B cell (primary cell): ENCODE data around the gene SLC47A2. TPM values are rescaled to one million over a fixed set of nuclear protein-coding genes. Genes with fewer than 3 reads are reported as not detected.

Experiments
- ATAC-seq: fragments of 200-7000 bp; cut with Tn5 transposase; one replicate; pipeline ENCODE4 v1.10.0; 2021; ENCODE audit warnings: low read depth, mild to moderate bottlenecking, moderate number of reproducible peaks, moderate library complexity
- CTCF ChIA-PET: fragments of 350-600 bp; sonication (Branson Sonifier 250); formaldehyde crosslinking; loops from one replicate; lab custom pipeline; 2021; ENCODE audit warnings: antibody characterized with exemption, inconsistent platforms; lab: Charles Lee
- POLR2A ChIA-PET: fragments of 350-600 bp; sonication (Branson Sonifier 250); formaldehyde crosslinking; loops from one replicate; lab custom pipeline; 2021; ENCODE audit warnings: antibody characterized with exemption; lab: Charles Lee
- DNase-seq: peaks from one replicate; pipeline ENCODE4 v3.0.0; 2013
- H2AFZ ChIP-seq: 2 replicates; pipeline ENCODE4 v1.6.1; 2012; ENCODE audit warnings: mild to moderate bottlenecking, low read depth, low read length; ENCODE audit not compliant: insufficient read depth, poor library complexity, severe bottlenecking
- H3K27ac ChIP-seq, 2 donors: 1 replicate in 1 of 2; 2 replicates in 1 of 2; pipeline ENCODE4 v1.5.1; 2012 to 2013; ENCODE audit warnings: low read length in 2 of 2, mild to moderate bottlenecking in 2 of 2, moderate library complexity in 1 of 2
- H3K27me3 ChIP-seq, 4 experiments: fragments of 200-600 bp in 1 of 4; sonication (generic) in 1 of 4; replicated peaks in 1 of 4; 1 replicate in 2 of 4; 2 replicates in 2 of 4; pipeline versions ENCODE4 v1.6.1 to v1.7.0; 2013 to 2016; ENCODE audit warnings: low read length in 3 of 4, mild to moderate bottlenecking in 2 of 4, mixed read lengths in 1 of 4, moderate library complexity in 1 of 4; ENCODE audit not compliant: insufficient read depth in 4 of 4, control insufficient read depth in 3 of 4; ENCODE audit errors: control extremely low read depth in 1 of 4
- H3K36me3 ChIP-seq, 2 experiments: replicated peaks in 1 of 2; 1 replicate in 1 of 2; 2 replicates in 1 of 2; pipeline versions ENCODE4 v1.6.1 to v1.7.1; 2013; ENCODE audit warnings: low read length in 1 of 2; ENCODE audit not compliant: insufficient read depth in 2 of 2, control insufficient read depth in 1 of 2; ENCODE audit errors: control extremely low read depth in 1 of 2, extremely low read depth in 1 of 2
- H3K4me1 ChIP-seq, 2 donors: fragments of 200-600 bp in 1 of 2; sonication (generic) in 1 of 2; 1 replicate in 1 of 2; 2 replicates in 1 of 2; pipeline versions ENCODE4 v1.5.1 to v1.6.1; 2013 to 2017; ENCODE audit warnings: low read length in 2 of 2; ENCODE audit not compliant: control insufficient read depth in 2 of 2, insufficient read depth in 2 of 2
- H3K4me2 ChIP-seq: replicated peaks from 2 replicates; pipeline ENCODE3; 2012; ENCODE audit warnings: mild to moderate bottlenecking, low read depth, low read length; ENCODE audit not compliant: poor library complexity, severe bottlenecking
- H3K4me3 ChIP-seq, 5 experiments: fragments of 200-600 bp in 1 of 5; sonication (generic) in 1 of 5; 1 replicate in 3 of 5; 2 replicates in 2 of 5; pipeline versions ENCODE4 v1.5.1 to v1.7.0; 2011 to 2016; ENCODE audit warnings: low read length in 4 of 5, mild to moderate bottlenecking in 4 of 5, low read depth in 2 of 5, control low read depth in 1 of 5, moderate library complexity in 1 of 5; ENCODE audit not compliant: insufficient read depth in 1 of 5; ENCODE audit errors: control extremely low read depth in 1 of 5, extremely low read depth in 1 of 5
- H3K79me2 ChIP-seq: fragments of 200-600 bp; sonication (generic); one replicate; pipeline ENCODE4 v1.6.0; 2016; ENCODE audit warnings: low read length; ENCODE audit not compliant: control insufficient read depth, insufficient read depth
- H3K9ac ChIP-seq: fragments of 200-600 bp; sonication (generic); 2 replicates; pipeline ENCODE4 v1.6.1; 2017; ENCODE audit warnings: mild to moderate bottlenecking, low read length, moderate library complexity
- H3K9me3 ChIP-seq, 3 donors: one replicate each; pipeline versions ENCODE4 v1.6.1 to v1.7.1; 2013; ENCODE audit warnings: low read length in 2 of 3; ENCODE audit not compliant: control insufficient read depth in 2 of 3, insufficient read depth in 1 of 3; ENCODE audit errors: control extremely low read depth in 1 of 3
- H4K20me1 ChIP-seq: 2 replicates; pipeline ENCODE4 v1.6.0; 2012; ENCODE audit warnings: mild to moderate bottlenecking, low read length; ENCODE audit not compliant: insufficient read depth, control insufficient read depth, poor library complexity, severe bottlenecking
- H3K27ac Mint-ChIP-seq: one replicate; pipeline ENCODE4 v1.8.0; 2021; ENCODE audit warnings: mixed read lengths
- H3K27me3 Mint-ChIP-seq: one replicate; pipeline ENCODE4 v1.8.0; 2021; ENCODE audit warnings: mixed read lengths
- H3K4me1 Mint-ChIP-seq: one replicate; pipeline ENCODE4 v1.8.0; 2021; ENCODE audit warnings: mixed read lengths
- H3K4me3 Mint-ChIP-seq: one replicate; pipeline ENCODE4 v1.8.0; 2021; ENCODE audit warnings: mixed read lengths
- H3K9me3 Mint-ChIP-seq: one replicate; pipeline ENCODE4 v1.8.0; 2022; ENCODE audit warnings: mixed read lengths; ENCODE audit not compliant: insufficient read depth
- CTCF ChIP-seq: fragments of 200-600 bp; IDR thresholded peaks from one replicate; pipeline ENCODE4 v1.8.0; 2022; ENCODE audit warnings: antibody characterized with exemption, mild to moderate bottlenecking
- EZH2 ChIP-seq: IDR thresholded peaks from 2 replicates; pipeline ENCODE4 v1.6.1; 2012; ENCODE audit warnings: borderline replicate concordance, low read depth, mild to moderate bottlenecking, moderate library complexity, low read length; ENCODE audit not compliant: insufficient read depth, poor library complexity, severe bottlenecking
- WGBS: methylation state at CpG from one replicate; pipeline ENCODE4 v1.1.5; 2013; ENCODE audit warnings: missing lambda C conversion rate; ENCODE audit not compliant: insufficient coverage; 5-methylcytosine and 5-hydroxymethylcytosine counted together
- intact Hi-C: fragments of 100-400 bp; cut with micrococcal nuclease; formaldehyde crosslinking; loops from one replicate; pipeline ENCODE4 v1.10.0; 2022
- polyA plus RNA-seq: library from polyadenylated mRNA; depleted of rRNA; stranded (reverse); fragments of >200 nt; gene quantifications from 2 replicates; pipeline ENCODE4 v1.2.3, GENCODE V29; 2012
- total RNA-seq, 2 donors: library from RNA; stranded (reverse); fragments of 120-200 nt in 1 of 2; gene quantifications; 1 replicate in 1 of 2; 2 replicates in 1 of 2; pipeline versions ENCODE4 v1.2.3 to v1.2.4, GENCODE V29; 2013 to 2022

SLC47A2 gene
- total and polyA plus RNA-seq, 2 donors (not counting 1 experiment from before 2014, with no cell fraction given): not detected

GRCh38 chr17:19647697-19648474 is 68.5 kb downstream of the SLC47A2 start:
- Histone ChIP-seq H3K9me3 (no peaks in the 10 kb centered on the region), H2AFZ (peak overlapping the region; percentile 99), H3K9ac (peak overlapping the region; percentile 83), H4K20me1 (no peaks in the 10 kb centered on the region), H3K36me3 (peaks cover 0 to 3% of the 10 kb centered on the region in 2 experiments), H3K27ac (peak overlapping the region; percentile 72 to 76), H3K4me1 (peaks cover 16 to 19% of the 10 kb centered on the region in 2 donors), H3K4me3 (peak overlapping the region; percentile 35 to 95 (median 83)), H3K79me2 (no peaks in the 10 kb centered on the region), H3K4me2 (peak overlapping the region; percentile 96), H3K27me3 (no peaks in the 10 kb centered on the region)
- intact Hi-C loops: loop anchor here (1.0 to 5.0 kb wide), 6 partner anchors 107 to 509 kb away; partner anchors contain the start of gene B9D1
- DNase-seq: no peak
- Mint-ChIP-seq H3K4me1 (peaks cover 35% of the 10 kb centered on the region), H3K27ac (peak overlapping the region; percentile 97), H3K4me3 (peak overlapping the region; percentile 98), H3K9me3 (no peaks in the 10 kb centered on the region), H3K27me3 (peaks cover 4% of the 10 kb centered on the region)
- WGBS: 4% methylated on average over 36 of the region's 37 CpGs
- TF ChIP-seq EZH2: no peak
- TF ChIP-seq CTCF: no peak
- ATAC-seq: peak; percentile 26
- ChIA-PET POLR2A (interaction anchor here (0.5 to 1.6 kb wide), 5 partner anchors 9 to 270 kb away, joined by 3 to 5 read pairs (median 3); partner anchors contain the start of gene MAPK7), CTCF (interaction anchor here (1.0 to 6.0 kb wide), 13 partner anchors 9 to 285 kb away, joined by 3 to 26 read pairs (median 4); partner anchors contain the start of gene B9D1)
